A673 (cell line): ENCODE measurements around the gene HECW1.

Source experiments
- CTCF ChIP-seq: fragments of 300-800, 200-600 bp; sonication (generic); conservative IDR thresholded peaks from 2 replicates; pipeline ENCODE4 v1.5.1; 2017; ENCODE audit warnings: low read depth, mild to moderate bottlenecking, antibody characterized with exemption, low read length, moderate library complexity, mixed read lengths
- EZH2 ChIP-seq: fragments of 200-600 bp; sonication (generic); IDR thresholded peaks from 2 replicates; pipeline ENCODE4 v1.6.1; 2017; ENCODE audit warnings: borderline replicate concordance, low read depth, mild to moderate bottlenecking, mixed read lengths, antibody characterized with exemption, low read length; ENCODE audit not compliant: poor library complexity, severe bottlenecking

GRCh38 chr7:43211693-43212092, 99.2 kb downstream of the HECW1 start:
- TF ChIP-seq EZH2 (no peak), CTCF (no peak)
